SU-DHL-6 (cell line): ENCODE data around the gene HEYL.

Experiments
- H2AFZ ChIP-seq: fragments of 200-600 bp; sonication (generic); 2 replicates; pipeline ENCODE4 v1.6.1; 2014; ENCODE audit warnings: low read depth, mild to moderate bottlenecking, moderate library complexity, mixed read lengths, antibody characterized with exemption, low read length; ENCODE audit not compliant: severe bottlenecking
- H3F3A ChIP-seq: fragments of 200-600 bp; shearing (Covaris generic); 2 replicates; pipeline ENCODE4 v1.6.0; 2016; ENCODE audit warnings: antibody characterized with exemption, mild to moderate bottlenecking; ENCODE audit not compliant: insufficient read depth
- H3K27ac ChIP-seq: fragments of 200-600 bp; sonication (generic); 2 replicates; pipeline ENCODE4 v1.5.1; 2016; ENCODE audit warnings: low read depth, mild to moderate bottlenecking, low read length, moderate library complexity, mixed read lengths
- H3K27me3 ChIP-seq: fragments of 200-600 bp; sonication (generic), shearing (Covaris generic); 2 replicates; pipeline ENCODE4 v1.6.0; 2014; ENCODE audit warnings: mild to moderate bottlenecking, low read length
- H3K36me3 ChIP-seq: fragments of 200-600 bp; sonication (generic); 2 replicates; pipeline ENCODE4 v1.6.1; 2014; ENCODE audit warnings: mild to moderate bottlenecking, low read length, mixed read lengths
- H3K4me2 ChIP-seq: fragments of 300-600, 200-600 bp; shearing (Covaris generic), sonication (generic); 2 replicates; pipeline ENCODE4 v1.6.0; 2014; ENCODE audit warnings: low read length, low read depth, mild to moderate bottlenecking; ENCODE audit not compliant: poor library complexity, severe bottlenecking
- H3K4me3 ChIP-seq: fragments of 200-600 bp; sonication (generic); 2 replicates; pipeline ENCODE4 v1.5.1; 2014; ENCODE audit warnings: antibody characterized with exemption, low read length, mild to moderate bottlenecking, mixed read lengths; ENCODE audit not compliant: insufficient read depth, poor library complexity, severe bottlenecking
- H3K79me2 ChIP-seq: fragments of 200-600 bp; sonication (generic); 2 replicates; pipeline ENCODE4 v1.6.1; 2014; ENCODE audit warnings: mild to moderate bottlenecking, low read length, moderate library complexity; ENCODE audit not compliant: insufficient read depth
- H3K9ac ChIP-seq: fragments of 200-600 bp; sonication (generic); 2 replicates; pipeline ENCODE4 v1.7.0; 2014; ENCODE audit warnings: mild to moderate bottlenecking, low read length
- H3K9me2 ChIP-seq: fragments of 200-600 bp; sonication (generic); replicated peaks from 2 replicates; pipeline ENCODE4 v1.6.1; 2014; ENCODE audit warnings: low read length; ENCODE audit not compliant: insufficient read depth
- H3K9me3 ChIP-seq: fragments of 200-600 bp; sonication (generic); 2 replicates; pipeline ENCODE4 v1.6.1; 2014; ENCODE audit warnings: low read length, mixed read lengths; ENCODE audit not compliant: insufficient read depth
- H4K20me1 ChIP-seq: fragments of 200-600 bp; sonication (generic); 2 replicates; pipeline ENCODE4 v1.6.1; 2014; ENCODE audit warnings: low read depth, mild to moderate bottlenecking, antibody characterized with exemption, low read length, moderate library complexity, mixed read lengths
- EZH2phosphoT487 ChIP-seq: fragments of 200-600 bp; sonication (generic), shearing (Covaris generic); conservative IDR thresholded peaks from 2 replicates; pipeline ENCODE4 v1.6.1; 2018; ENCODE audit warnings: mild to moderate bottlenecking, antibody characterized with exemption, low read length, moderate library complexity, mixed read lengths
- TF ChIP-seq, protein P1 (sequence below): fragments of 200-600 bp; sonication (generic); IDR thresholded peaks from one replicate; pipeline ENCODE4 v1.5.1; 2017; ENCODE audit warnings: antibody characterized with exemption, mild to moderate bottlenecking, low read length, moderate library complexity; ENCODE audit not compliant: insufficient read depth, poor library complexity, severe bottlenecking

Gene HEYL

GRCh38 chr1:39635205-39635870 is 4.1 kb downstream of the HEYL start:
- Histone ChIP-seq H3K79me2 (no peaks in the 10 kb centered on the region), H3K9ac (no peak overlapping the region), H3K9me2 (no peaks in the 10 kb centered on the region), H3K27me3 (no peaks in the 10 kb centered on the region), H4K20me1 (no peaks in the 10 kb centered on the region), H3K4me2 (no peak overlapping the region), H3K4me3 (no peak overlapping the region), H3K27ac (no peak overlapping the region), H3K9me3 (no peaks in the 10 kb centered on the region), H2AFZ (no peak overlapping the region), H3K36me3 (no peaks in the 10 kb centered on the region), H3F3A (no peaks in the 10 kb centered on the region)
- TF ChIP-seq, protein P1, sequence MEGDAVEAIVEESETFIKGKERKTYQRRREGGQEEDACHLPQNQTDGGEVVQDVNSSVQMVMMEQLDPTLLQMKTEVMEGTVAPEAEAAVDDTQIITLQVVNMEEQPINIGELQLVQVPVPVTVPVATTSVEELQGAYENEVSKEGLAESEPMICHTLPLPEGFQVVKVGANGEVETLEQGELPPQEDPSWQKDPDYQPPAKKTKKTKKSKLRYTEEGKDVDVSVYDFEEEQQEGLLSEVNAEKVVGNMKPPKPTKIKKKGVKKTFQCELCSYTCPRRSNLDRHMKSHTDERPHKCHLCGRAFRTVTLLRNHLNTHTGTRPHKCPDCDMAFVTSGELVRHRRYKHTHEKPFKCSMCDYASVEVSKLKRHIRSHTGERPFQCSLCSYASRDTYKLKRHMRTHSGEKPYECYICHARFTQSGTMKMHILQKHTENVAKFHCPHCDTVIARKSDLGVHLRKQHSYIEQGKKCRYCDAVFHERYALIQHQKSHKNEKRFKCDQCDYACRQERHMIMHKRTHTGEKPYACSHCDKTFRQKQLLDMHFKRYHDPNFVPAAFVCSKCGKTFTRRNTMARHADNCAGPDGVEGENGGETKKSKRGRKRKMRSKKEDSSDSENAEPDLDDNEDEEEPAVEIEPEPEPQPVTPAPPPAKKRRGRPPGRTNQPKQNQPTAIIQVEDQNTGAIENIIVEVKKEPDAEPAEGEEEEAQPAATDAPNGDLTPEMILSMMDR: no peak
- TF ChIP-seq EZH2phosphoT487: no peak

GRCh38 chr1:39633422-39633821 is 6.0 kb downstream of the HEYL start:
- H3K9me2 ChIP-seq: no peaks in the 10 kb centered on the region
- H3K4me3 ChIP-seq: no peak overlapping the region
- H2AFZ ChIP-seq: no peak overlapping the region
- H3K9ac ChIP-seq: no peak overlapping the region
- no peaks in the 10 kb centered on the region for H3K79me2 ChIP-seq
- no peaks in the 10 kb centered on the region for H3K9me3 ChIP-seq
- H3K27me3 ChIP-seq: no peaks in the 10 kb centered on the region
- TF ChIP-seq, protein P1: no peak
- TF ChIP-seq EZH2phosphoT487: no peak
- no peaks in the 10 kb centered on the region for H3K36me3 ChIP-seq
- no peak overlapping the region for H3K4me2 ChIP-seq
- H3F3A ChIP-seq: no peaks in the 10 kb centered on the region
- H3K27ac ChIP-seq: no peak overlapping the region
- H4K20me1 ChIP-seq: no peaks in the 10 kb centered on the region

GRCh38 chr1:39632682-39633417 is 6.6 kb downstream of the HEYL start:
- Histone ChIP-seq H4K20me1 (no peaks in the 10 kb centered on the region), H3K27ac (no peak overlapping the region), H2AFZ (no peak overlapping the region), H3K79me2 (no peaks in the 10 kb centered on the region), H3K27me3 (no peaks in the 10 kb centered on the region), H3K9ac (no peak overlapping the region), H3F3A (no peaks in the 10 kb centered on the region), H3K36me3 (no peaks in the 10 kb centered on the region), H3K9me3 (no peaks in the 10 kb centered on the region), H3K4me2 (no peak overlapping the region), H3K4me3 (no peak overlapping the region), H3K9me2 (no peaks in the 10 kb centered on the region)
- no peak for TF ChIP-seq EZH2phosphoT487
- TF ChIP-seq, protein P1: no peak
